Measurements from ENCODE around the gene NEK5.

NEK5 gene

DNA sequence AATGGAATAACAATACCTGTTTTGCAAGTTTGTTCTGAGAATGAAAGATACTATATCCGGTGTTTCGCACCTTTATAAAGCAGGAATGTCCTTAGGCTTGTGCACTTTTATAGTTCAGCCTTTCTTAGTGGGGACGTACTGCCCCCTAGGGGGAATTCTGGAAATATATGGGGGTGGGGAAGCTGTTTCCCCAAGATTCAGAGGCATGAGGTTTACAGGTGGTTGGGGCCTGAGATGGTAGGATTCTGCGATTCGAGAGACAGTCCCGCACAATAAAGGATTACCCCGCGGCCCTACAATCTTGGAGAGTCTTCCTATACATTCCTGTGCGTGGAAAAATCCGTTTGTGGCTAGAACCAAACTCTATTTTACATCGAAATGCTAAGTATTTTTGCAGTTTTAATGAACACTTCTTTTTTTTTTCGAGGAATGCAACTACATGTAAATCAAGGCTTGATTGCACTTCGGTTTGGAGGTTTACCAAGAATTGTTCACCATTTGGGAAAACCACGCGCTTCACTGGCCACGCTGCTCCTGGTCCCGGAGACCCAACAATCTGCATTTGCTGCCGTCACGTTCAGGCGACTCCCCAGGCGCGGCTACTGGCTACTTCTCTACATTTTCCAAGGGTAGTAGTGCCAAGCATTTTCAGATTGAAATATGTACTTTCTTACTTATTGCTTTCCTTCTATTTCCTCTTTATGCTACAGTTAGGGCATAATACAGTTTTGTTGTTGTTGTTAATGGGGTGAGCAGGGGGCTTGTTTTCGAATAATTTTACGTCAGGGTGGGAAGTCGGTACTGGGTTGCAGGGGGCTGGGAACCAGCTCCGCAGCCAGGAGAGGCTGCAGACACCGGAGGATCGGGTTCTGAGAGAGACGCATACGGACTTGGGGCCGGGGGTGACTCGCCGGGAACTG, 830 bp downstream of the NEK5 start:
- H3K9me3 ChIP-seq: no peaks in the 10 kb centered on the region
- TF ChIP-seq, protein P1, sequence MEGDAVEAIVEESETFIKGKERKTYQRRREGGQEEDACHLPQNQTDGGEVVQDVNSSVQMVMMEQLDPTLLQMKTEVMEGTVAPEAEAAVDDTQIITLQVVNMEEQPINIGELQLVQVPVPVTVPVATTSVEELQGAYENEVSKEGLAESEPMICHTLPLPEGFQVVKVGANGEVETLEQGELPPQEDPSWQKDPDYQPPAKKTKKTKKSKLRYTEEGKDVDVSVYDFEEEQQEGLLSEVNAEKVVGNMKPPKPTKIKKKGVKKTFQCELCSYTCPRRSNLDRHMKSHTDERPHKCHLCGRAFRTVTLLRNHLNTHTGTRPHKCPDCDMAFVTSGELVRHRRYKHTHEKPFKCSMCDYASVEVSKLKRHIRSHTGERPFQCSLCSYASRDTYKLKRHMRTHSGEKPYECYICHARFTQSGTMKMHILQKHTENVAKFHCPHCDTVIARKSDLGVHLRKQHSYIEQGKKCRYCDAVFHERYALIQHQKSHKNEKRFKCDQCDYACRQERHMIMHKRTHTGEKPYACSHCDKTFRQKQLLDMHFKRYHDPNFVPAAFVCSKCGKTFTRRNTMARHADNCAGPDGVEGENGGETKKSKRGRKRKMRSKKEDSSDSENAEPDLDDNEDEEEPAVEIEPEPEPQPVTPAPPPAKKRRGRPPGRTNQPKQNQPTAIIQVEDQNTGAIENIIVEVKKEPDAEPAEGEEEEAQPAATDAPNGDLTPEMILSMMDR (IDR thresholded peaks at IDR 0.05): peak; percentile 71 to 84
- intact Hi-C loops (cut with DNase I; ENCODE audit: low total_unique reads): loop anchor here (5.0 kb wide), 2 partner anchors 121 to 311 kb away; no protein-coding TSS in a partner anchor
- H3K27me3 ChIP-seq: no peaks in the 10 kb centered on the region
- H3K27ac ChIP-seq: peak overlapping the region in 1 of 2 donors; percentile 52
- H3K36me3 ChIP-seq: peaks cover 18 to 23% (median 19%) of the 10 kb centered on the region in 3 donors
- peaks cover 0 to 16% (median 12%) of the 10 kb centered on the region in 4 donors for H3K4me1 ChIP-seq
- peak overlapping the region; percentile 59 to 62 for H3K4me3 ChIP-seq
- DNase-seq: peak; percentile 58 to 71

DNA sequence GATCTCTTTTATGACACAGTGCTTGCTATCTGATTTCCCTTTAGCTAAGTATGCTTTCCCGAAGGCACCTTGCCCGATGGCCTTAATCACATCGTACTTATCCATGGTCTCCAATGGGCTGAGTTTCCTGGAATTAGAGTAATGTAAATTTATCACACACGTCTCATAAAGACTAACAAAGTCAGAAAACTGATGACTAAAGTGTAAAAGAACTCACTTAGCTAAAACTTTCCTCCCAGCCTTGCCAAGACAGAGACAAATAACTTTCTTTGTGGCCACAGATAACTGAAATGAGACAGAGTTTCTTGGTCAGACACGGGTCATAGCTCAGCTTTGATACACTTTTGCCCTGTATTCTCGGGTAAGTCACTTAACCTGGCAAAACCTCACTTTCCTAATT, 1.5 kb downstream of the NEK5 start:
- no peaks in the 10 kb centered on the region for H3K27me3 ChIP-seq
- no peak for DNase-seq
- H3K27ac ChIP-seq: peak overlapping the region in 1 of 2 donors; percentile 52
- H3K4me3 ChIP-seq: no peak overlapping the region
- TF ChIP-seq, protein P1 (IDR thresholded peaks at IDR 0.05): no peak
- H3K4me1 ChIP-seq: peaks cover 0 to 16% (median 12%) of the 10 kb centered on the region in 4 donors
- peaks cover 12 to 16% (median 12%) of the 10 kb centered on the region in 3 donors for H3K36me3 ChIP-seq
- intact Hi-C loops (cut with DNase I; ENCODE audit: low total_unique reads): loop anchor here (5.0 kb wide), 2 partner anchors 120 to 310 kb away; no protein-coding TSS in a partner anchor
- no peaks in the 10 kb centered on the region for H3K9me3 ChIP-seq

DNA sequence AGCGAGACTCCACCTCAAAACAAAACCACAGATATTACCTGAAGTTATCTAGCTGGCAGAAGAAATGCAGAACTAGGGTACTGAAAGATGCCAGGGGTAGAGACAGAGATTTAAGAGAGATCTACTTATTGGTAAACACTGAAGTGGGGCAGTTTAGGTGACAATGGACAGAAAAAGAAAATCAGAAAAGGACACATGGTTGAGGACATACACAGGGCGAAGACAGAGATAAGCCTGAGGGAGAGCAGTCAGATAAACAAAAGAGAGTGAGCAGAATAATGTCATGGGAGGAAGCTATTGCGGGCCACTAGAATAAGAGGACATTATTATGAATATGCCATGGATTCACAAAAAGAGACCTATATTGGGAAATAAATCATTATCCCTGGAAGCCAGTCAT, 3.3 kb downstream of the NEK5 start:
- H3K9me3 ChIP-seq: no peaks in the 10 kb centered on the region
- DNase-seq: no peak
- peaks cover 0 to 16% (median 12%) of the 10 kb centered on the region in 4 donors for H3K4me1 ChIP-seq
- no peak overlapping the region for H3K4me3 ChIP-seq
- no peak overlapping the region for H3K27ac ChIP-seq
- intact Hi-C loops (cut with DNase I; ENCODE audit: low total_unique reads): loop anchor here (5.0 kb wide), 2 partner anchors 118 to 308 kb away; no protein-coding TSS in a partner anchor
- no peaks in the 10 kb centered on the region for H3K27me3 ChIP-seq
- H3K36me3 ChIP-seq: no peaks in the 10 kb centered on the region
- TF ChIP-seq, protein P1 (IDR thresholded peaks at IDR 0.05): no peak

DNA sequence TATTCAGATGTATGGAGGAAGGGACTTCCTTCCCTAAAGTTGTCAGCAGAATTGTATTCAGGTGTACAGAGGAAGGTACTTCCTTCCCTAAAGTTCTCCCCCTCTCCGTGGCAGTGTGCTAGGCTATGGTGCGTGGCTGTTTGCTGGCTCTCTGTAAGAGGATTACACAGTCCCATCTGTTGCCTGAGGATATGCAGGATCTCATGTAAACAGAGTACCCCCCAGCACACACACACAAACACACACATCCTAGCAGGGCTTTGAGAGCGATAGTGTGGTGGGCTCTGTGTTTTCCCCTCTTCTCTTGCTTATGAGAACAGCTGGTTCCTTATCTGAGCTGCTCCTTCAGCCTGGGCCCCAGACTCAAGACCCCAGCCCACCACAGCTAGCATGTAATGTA, 10.3 kb downstream of the NEK5 start:
- Histone ChIP-seq H3K27me3 (no peaks in the 10 kb centered on the region), H3K4me1 (no peaks in the 10 kb centered on the region), H3K9me3 (no peaks in the 10 kb centered on the region), H3K36me3 (no peaks in the 10 kb centered on the region), H3K4me3 (no peak overlapping the region), H3K27ac (no peak overlapping the region)
- DNase-seq: no peak
- TF ChIP-seq, protein P1 (IDR thresholded peaks at IDR 0.05): no peak
- intact Hi-C loops (cut with DNase I; ENCODE audit: low total_unique reads): no loop called here

DNA sequence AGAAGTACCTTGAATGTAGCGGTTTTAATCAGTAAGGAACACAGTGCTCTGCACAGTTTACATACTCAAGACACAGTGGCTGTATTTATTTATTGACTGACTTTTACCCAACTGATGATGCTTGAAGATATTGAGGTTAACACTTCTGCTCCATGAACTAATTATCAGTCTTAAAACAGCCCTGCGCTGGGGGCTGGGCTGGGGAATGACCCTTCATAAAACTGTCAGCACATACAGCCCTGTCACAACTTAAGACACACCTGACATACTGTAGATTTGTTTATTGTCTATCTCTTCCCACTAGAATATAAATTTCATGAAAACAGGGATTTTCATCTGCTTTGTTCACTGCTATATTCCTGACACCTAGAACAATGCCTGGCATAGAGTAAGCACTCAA, 10.8 kb downstream of the NEK5 start:
- H3K4me1 ChIP-seq: no peaks in the 10 kb centered on the region
- no peaks in the 10 kb centered on the region for H3K36me3 ChIP-seq
- intact Hi-C loops (cut with DNase I; ENCODE audit: low total_unique reads): no loop called here
- no peaks in the 10 kb centered on the region for H3K9me3 ChIP-seq
- no peak overlapping the region for H3K4me3 ChIP-seq
- no peaks in the 10 kb centered on the region for H3K27me3 ChIP-seq
- TF ChIP-seq, protein P1 (IDR thresholded peaks at IDR 0.05): no peak
- DNase-seq: no peak
- H3K27ac ChIP-seq: no peak overlapping the region

Data from tibial artery (tissue), 4 donors.